Inflammatory macrophage (primary cell): ENCODE measurements around the gene DEFB132.

Experiments used
- DNase-seq, 2 donors: peaks; one replicate each; pipeline ENCODE4 v3.0.0-alpha.2; 2020 to 2022

Gene DEFB132

DNA sequence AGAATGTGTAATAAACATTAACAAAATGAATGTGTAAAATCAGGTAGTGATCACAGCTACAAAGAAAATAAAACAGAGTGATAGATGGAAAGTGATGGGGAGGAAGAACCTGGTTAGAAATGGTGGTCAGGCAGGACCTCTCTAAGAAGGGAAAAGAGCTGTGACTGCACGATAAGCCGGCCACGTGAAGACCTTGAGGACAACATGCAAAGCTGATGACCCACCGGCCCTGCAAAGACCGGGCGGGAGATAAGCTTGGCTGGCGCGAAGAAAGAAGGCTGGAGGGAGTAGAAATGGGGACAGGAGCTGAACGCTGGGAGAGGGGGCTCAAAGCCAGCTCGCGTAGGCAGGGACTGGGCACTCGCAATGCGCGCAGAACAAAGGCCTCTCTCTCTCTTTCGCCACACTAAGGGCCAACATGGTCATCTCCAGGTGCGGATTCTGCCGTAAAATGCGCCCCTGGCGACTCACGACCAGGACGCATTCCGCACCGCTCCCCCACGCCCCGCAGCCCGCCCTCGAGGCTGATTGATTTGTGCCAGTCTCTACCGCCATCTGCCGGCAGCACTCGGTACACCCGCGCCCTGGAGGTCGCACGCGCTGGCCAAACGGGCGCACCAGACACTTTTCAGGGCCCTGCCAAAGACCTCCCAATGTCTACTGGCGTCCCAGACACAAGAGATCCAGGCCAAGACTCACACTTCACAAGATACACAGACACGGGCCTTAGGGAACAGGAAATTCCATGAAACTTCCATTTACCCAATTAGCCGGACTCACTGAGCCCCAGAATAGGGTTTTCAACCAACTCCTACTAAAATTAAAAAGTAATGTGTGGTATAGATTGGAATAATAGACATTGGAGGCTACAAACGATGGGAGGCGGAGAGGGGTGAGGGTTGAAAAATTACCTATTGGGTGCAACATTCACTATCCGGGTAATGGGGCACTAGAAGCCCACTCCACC lies 9.4 kb downstream of the DEFB132 start:
- peak; percentile 74 to 79 for DNase-seq

DNA sequence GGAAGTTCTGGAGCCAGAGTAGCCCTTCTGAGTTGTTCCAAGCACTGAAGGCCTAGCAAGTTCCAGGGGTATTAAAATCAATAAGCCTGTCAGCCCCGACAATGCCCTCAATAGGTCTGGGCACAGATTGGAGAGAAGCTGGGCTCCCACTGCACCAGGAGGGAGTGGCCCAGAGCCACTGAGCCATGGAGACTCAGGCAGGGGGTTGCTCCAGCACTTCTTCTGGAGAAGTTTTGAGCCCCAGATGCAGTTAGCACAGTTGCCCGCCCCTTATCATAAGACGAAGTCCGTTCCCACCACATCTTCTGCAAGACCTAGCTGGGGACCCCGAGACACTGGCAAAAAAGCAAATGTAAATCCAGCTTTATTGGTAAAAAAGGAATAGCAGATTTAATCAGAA lies 13.0 kb downstream of the DEFB132 start:
- no peak for DNase-seq

DNA sequence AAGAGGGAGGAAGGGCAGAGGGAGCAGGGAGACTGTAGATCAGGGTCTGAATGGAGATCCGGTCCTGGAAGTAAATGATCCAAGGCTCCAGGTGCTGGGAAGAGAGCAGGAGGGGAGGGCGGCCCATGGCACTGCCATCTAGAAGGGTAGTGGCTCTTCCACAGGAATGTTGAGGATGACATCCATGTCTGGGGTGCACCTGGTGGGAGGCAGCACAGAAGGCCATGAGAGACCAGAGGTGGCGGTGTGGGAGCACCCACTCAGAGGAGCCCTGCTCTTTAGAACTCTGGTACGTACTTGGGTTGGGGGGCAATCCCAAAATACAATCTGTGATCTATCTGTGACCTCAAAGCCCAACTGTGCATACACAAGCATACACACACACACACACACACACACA lies 13.5 kb downstream of the DEFB132 start:
- DNase-seq = no peak

DNA sequence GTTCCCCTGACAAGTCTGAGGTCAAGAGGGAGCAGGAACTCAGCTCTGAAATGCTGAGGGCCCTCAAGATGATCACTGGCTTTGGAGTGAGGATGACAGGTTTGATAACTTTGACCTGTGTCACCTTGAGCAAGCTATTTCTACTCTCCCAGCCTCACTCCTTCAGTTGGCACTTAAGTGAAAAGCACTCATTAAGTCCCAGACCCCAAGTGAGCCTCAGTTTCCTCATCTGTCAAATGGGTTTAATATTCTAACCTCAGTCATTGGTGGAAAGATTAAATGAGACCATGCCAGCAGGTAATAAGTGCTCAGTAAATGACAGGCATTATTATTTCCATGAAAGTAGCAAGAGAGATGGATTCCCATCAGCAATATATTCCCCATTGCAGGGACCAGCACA lies 14.0 kb downstream of the DEFB132 start:
- DNase-seq = no peak

DNA sequence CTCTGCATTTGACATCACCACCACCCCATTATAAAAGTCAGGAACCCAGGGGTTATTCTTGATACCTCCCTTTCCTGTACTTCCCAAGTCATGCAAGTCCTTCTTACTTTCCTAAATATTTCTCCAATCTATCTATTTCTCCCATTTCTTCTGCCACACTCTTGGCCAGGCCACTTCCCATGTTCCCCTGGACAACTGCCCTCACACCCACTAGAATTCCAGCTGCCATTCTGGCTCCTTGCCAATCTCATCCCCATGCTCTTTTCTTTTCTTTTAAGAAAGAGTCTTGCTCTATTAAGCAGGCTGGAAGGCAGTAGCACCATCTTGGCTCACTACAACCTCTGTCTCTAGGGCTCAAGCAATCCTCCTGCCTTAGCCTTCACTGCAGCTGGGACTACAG lies 15.2 kb downstream of the DEFB132 start:
- no peak for DNase-seq

DNA sequence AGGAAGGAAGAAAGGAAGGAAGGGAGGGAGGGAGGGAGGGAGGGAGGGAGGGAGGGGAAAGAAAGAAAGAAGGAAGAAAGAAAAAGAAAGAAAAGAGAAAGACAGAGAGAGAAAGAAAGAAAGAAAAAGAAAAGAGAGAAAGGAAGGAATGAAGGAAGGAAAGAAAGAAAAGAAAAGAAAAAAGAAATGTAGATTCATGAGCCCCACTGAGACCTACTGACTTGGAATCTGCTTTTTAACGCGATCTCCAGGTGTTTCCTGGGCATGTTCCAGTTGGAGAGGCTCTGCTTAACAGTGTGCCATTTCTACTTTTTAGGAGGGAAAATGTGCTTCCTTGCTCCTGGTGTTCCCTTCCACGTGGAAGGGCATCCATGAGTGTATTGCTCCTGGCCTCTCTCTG lies 16.4 kb downstream of the DEFB132 start:
- no peak for DNase-seq

DNA sequence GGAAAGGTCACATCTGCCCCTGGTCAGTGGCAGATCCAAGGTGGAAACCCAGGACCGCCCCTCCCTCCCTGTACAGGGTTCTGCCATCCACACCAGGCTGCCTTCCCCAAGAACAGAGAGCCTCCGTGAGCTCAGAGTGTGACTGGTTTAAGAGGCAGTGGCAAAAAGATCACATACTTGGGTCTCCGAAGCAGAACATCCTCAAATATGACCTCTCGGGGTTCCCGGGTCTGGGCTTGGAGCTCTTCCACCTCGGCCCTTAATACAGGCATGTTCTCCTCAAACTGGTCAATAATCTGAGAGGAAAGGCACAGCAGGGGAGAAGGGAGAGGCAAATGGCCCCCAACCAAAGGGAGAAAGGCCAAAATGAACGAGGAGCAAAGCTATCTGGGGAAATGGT lies 18.3 kb downstream of the DEFB132 start:
- DNase-seq = no peak

DNA sequence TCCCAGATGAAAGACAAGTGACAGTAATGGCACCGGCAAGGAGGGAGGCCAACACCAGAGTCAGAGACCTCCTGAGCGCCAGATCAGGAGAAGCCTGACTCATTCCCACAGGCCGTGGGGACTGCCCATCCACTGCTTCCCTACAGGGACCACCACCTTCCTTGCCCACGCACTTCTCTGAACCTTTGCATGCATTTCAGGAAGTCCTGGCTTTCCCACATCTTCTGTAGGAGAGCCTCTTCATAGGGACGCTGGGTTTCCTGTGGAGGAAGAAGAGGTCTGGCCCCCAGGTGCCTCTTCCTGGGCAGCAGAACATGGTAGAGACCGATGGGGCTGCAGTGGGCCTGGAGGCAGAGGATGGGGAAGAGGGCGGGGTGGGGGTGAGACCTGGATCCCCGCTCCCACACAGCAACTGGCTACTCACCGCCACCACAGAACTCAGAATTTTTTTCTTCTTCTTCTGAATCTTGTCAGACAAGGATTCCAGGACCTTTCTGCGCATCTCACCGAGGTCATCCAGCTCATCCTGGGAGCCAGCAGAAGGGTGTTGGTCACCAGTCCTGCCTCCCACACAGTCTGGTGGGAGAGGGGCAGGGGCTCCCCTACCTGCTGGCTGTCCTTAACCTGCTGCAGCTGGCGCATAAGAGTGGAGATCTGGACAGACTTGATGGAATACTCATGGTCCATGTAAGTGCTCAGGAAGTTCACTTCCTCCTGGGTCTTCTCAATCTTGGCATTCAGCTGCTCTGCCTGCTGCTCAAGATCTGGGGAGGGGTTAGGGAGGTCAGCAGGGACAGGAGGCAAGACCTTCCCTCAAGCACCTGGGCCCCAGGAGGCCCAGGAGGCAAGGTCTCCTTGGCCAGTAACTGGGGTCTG lies 19.3 kb downstream of the DEFB132 start:
- no peak for DNase-seq

DNA sequence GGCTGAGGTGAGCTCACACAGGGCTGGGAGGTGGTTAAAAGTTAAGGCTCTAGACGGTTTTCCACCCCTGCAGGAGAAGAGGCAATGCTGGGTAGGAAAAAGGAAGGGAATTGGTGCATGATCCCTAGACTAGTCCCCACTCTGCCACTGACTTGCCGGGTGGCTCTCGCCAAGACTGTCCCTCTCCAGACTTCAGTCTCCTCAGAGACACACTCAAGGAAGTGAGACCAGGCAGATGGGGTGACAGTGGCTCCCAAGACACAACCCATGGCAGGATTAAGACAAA lies 19.9 kb downstream of the DEFB132 start:
- no peak for DNase-seq

DNA sequence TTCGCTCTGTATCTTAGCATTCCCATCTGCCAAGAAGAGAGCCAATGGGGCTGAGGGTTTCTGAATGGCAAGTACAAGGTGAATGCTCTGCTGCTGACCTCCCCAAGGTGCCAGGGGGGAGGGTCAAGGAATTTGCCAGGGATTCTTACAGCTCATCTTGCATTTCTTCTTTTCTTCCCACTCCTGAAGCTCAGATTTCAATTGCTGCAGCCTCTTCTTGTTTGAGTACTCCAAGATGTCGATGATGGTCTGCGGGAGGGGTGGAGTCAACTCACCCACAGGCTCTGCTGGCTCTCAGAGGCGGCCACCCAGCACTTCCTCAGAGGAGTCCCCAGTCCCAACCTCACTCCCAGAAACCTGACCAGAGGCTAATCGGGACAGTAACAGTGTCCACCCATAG lies 20.7 kb downstream of the DEFB132 start:
- no peak for DNase-seq

DNA sequence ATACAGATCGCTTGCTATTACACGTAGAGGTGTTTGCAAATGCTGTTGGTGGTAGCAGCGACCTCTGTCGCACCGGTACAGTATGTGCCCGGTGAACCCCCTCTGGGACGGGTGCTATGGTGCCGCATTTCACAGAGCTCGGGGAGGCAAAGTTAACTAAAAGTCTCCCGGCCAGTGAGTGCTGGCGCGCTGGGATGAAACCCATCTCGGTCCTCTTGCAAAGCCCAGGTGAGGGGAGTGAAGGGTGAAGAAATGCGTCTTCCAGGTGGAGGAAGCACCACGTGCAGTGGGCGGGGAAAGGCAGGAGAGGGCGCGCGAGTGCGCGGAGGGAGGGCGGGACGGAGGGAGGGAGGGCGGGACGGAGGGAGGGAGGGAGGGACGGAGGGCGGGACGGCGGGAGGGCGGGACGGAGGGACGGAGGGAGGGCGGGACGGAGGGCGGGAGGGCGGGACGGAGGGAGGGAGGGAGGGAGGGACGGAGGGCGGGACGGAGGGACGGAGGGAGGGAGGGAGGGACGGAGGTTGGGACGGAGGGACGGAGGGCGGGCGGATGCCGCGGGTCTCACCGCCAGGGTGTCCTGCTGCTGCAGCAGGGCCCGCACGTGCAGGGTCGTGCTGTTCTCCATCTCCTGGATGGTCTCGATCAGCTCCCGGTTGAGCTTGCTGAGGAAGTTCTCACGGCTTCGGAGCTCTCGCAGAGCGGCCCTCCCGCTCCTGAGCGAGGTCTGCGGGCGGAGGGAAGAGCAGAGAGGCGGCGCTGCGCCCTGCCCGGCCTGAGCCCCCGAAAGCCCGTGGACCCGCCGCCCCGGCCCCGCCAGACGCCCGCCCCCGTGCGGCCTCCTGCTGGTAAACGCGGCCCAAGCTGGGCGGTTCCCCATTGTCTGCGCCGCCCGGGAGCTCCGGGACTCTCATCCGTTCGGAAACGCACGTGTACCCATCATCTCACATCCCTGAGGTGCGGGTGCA lies 21.4 kb downstream of the DEFB132 start:
- DNase-seq = no peak

DNA sequence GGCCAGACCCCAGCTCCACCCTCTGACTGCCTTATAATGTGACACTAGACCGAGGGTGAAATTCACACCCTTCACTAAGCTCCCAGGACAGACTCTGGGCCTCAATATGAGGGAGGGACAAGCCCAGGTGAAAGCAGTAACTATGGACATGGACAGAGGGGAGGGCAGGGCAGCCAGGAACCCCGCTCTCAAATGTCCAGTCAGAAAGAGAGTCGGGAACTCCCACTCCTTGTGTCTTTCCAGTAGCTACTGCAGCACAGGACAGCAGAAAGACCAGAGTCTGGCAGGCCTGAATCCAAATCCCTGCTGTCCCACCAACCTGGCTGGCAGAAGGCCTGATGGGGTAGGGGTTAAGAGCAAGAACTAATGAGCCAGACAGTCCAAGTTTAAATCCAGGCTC lies 26.6 kb downstream of the DEFB132 start:
- DNase-seq = no peak

DNA sequence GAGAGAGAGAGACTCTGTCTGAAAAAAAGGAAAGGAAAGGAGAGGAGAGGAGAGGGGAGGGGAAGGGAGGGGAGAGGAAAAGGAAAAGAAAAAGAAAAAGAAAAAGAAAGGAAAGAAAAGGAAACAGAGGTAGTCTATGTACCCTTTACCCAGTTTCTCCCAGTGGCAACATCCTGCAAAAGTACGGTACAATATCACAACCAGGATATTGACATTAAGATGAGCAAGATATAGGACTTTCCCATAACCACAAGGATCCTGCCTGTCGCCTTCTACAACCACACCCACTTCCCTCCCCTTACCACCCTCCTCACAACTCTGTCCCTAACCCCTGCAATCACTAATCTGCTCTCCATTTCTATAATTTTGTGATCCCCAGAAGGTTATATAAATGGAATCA lies 29.0 kb downstream of the DEFB132 start:
- DNase-seq = no peak

DNA sequence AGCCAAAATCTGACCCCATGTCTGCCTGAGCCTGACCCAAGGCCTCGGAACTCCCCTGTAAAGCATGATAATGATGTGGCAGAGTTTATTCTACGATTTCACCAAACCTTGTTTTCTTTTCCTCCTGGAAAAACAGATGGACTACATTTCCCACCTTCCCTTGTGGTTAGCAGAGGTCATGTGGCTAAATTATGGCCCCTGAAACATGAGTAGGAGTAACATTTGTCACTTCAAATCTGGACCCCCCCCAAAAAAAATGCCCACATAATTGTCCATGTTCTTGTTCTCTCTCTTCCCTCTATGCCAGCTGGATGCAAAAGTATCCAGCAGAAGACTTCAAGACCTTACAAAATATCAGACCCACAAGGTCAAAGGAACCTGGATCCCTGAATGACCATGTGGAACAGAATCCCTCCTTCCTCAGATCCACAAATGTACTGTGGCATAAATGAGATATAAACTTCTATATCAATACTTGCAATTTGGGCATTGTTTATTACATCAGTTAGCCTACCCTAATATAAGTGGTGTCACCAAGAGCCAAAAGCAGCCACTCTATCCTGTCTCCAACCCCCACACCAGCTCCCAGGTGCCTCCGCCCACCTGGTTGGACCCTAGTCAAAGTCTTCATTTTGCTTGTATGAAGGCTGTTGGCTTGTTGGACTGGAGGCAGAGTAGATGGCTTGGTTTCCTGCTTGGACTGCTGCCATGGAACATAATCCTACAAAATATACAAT lies 31.6 kb downstream of the DEFB132 start:
- no peak for DNase-seq

DNA sequence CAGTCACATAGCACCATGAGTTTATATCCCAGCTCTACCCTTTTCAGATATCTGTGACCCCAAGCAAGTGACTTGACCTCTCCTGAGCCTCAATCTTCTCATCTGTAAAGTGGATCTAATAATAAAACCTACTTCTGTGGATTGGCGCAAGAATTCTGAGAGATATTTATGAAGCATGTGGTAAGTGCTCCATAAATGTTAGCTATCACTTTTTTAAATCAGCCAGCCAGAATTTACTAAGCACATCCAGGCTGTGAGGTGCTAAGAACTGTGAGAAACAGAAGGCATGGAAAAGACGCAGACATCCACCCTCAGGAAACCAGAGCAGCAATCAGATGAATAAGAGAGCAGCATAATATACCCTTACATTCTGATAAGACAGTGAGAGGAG lies 32.2 kb downstream of the DEFB132 start:
- no peak for DNase-seq

DNA sequence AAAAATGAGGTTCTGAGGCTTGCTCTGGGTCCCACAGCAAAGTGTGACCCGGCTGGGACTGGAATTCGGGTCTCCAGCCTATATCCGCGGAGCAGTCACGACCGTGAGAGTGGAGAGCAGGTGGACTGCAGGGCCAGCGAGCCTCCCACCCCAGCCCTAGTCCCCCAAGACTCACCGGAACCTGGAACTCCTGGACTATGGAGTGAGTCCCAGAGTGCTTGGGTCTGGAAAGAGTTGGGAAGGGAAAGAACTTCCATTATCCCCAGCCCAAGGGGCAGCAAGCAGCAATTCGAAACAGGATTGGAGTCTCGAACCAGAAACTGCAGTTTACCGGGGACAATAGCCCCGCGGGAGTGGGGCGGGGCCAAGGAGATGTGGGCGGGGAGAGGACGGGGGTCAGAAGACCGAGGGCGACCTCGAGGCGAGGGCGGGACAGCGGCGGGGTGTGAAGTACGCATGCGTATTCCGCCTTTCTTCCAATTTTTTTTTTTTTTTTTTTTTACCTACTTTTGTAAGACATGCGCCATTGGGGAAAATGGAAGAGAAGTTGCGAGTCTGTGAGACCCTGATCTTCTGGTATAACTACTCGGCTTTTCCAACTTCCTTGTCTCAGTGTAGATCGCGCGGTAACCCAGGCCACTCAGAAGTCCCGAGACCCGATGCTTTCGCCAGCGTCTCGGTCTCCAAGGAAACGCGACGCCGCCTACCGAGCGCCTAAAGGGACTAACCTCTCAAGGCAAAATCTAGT lies 32.7 kb downstream of the DEFB132 start, which contains the start of gene C20orf96:
C20orf96 (minus strand) TSS at position 667 of the 748 bp plus-strand sequence; CDS start at position 527, 140 bp downstream.
- DNase-seq = peak; percentile 94 to 96

DNA sequence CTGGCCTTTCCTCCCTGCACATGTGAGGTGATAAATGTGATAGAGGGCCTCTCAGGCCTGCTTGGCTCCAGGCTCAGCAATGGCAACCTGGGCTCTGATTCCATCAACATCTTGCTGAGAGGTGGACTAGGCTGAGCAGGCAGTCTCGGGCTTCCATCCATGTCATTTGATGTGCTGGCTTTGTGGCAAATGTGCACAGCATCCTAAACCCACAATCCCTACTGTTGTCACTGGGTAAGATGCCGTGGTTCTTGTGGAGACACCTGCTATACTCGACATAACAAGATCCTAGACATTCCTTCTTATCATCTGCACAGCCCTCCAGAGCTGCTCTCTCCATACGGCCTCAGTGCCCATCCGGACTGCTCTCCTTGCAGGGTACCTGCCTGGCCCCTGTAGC lies 37.1 kb downstream of the DEFB132 start:
- DNase-seq = no peak

DNA sequence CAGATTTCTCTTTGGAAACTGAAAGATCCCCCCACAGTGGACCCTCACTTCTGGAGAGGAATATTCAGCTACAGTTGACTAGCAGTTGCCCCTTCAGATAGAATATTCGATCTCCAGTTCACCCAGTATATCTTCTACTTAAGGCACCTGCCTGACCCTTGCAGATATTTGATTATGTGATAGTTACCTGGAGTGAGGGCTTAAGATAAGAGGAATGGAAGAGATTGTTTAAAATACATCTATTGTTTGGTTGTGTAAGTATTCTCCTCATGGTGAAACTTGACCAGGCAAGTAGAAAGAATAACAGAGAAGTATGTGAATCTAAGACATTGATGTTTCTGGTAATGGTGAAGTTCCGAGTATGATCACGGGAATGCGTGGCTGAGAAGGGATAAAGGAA lies 38.3 kb downstream of the DEFB132 start:
- DNase-seq = no peak

DNA sequence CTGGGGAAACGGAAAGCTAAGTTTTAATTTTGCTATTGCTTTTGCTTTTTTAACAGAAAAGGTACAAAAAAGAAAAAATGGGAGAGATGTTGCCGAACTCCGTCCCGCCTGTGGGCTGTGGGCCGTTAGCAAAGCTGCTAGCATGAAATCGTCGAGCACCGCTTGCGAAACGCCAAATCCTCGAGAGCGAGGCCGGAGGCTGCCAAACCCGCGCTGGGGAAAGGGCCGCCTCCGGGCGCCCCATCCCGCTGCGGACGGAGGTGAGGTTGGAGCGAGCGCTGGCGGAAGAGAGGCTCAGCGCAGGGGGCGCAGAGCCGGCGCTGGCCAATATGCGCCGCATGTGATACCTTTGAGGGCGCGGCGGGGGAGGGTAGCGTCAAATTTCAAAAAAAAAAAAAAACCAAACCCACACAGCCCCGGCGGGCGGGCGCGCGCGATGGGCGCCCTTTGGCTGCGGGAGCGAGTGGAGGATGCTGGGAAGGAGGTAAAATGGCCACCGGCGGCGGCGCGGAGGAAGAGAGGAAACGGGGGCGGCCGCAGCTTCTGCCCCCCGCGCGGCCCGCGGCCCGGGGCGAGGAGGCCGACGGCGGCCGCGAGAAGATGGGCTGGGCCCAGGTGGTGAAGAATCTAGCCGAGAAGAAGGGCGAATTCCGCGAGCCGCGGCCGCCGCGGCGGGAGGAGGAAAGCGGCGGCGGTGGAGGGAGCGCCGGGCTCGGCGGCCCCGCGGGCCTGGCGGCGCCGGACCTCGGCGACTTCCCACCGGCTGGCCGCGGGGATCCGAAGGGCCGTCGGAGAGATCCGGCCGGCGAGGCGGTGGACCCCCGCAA lies 39.8 kb downstream of the DEFB132 start, which contains the start of gene ZCCHC3:
ZCCHC3 (plus strand) TSS at position 473 of the 827 bp plus-strand sequence; CDS start at position 490, 17 bp downstream.
- peak; percentile 95 to 96 for DNase-seq
